GM18519 (cell line): Measurements from ENCODE around the gene ZNF587.
"Not testable (repeated sequence)": the region's sequence is repeated elsewhere in the genome, so short reads cannot be mapped to it uniquely, and the experiment has no call there.

Experiments
- ATAC-seq: cut with Tn5 transposase; IDR thresholded peaks from one replicate; pipeline ENCODE4 v1.9.1; 2021; ENCODE audit warnings: mild to moderate bottlenecking, moderate library complexity; ENCODE audit not compliant: unreplicated experiment, low FRiP score

ZNF587 gene

DNA sequence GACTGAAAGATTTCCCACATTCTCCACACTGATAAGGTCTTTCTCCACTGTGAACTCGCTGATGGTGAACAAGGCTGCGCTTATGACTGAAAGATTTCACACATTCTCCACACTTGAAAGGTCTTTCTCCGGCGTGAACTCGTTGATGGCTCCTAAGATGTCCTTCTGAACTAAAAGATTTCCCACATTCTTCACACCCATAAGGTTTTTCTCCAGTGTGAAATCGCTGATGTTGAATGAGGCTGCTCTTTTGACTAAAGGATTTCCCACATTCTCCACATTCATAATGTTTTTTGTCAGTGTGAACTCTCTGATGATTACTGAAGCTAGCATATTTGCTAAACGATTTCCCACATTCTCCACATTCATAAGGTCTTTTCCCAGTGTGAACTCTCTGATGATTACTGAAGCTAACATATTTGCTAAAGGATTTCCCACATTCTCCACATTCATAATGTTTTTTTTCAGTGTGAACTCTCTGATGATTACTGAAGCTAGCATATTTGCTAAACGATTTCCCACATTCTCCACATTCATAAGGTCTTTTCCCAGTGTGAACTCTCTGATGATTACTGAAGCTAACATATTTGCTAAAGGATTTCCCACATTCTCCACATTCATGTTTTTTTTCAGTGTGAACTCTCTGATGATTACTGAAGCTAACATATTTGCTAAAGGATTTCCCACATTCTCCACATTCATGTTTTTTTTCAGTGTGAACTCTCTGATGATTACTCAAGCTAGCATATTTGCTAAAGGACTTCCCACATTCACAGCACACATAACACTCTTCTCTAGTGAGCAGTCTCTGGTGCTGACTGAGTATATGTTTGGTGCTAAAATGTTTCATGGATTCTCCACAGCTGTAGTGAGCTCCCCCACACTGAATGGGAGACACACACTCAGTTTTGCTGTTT lies 24.5 kb downstream of the ZNF587 start:
- ATAC-seq = not testable (repeated sequence)

- ATAC-seq = no peak
These were observed 36.4 kb downstream of the ZNF587 start for GRCh38 chr19:57886046-57886445.

GRCh38 chr19:57887195-57887941 lies 37.7 kb downstream of the ZNF587 start:
- no peak for ATAC-seq

- no peak for ATAC-seq
These were observed 38.5 kb downstream of the ZNF587 start for GRCh38 chr19:57888107-57888559.

GRCh38 chr19:57888560-57889231 lies 39.0 kb downstream of the ZNF587 start, which contains the start of gene ZNF814:
Gene ZNF814, minus strand, starts transcription at chr19:57889037. Its CDS starts 235 bp downstream, at chr19:57888802.
- ATAC-seq = no peak

- not testable (repeated sequence) for ATAC-seq
These were observed 41.0 kb downstream of the ZNF587 start for GRCh38 chr19:57890706-57891105.

- no peak for ATAC-seq
These were observed 50.7 kb downstream of the ZNF587 start for GRCh38 chr19:57900311-57900710.

- no peak for ATAC-seq
These were observed 54.0 kb downstream of the ZNF587 start for GRCh38 chr19:57903618-57904184.

GRCh38 chr19:57905258-57905657 lies 55.6 kb downstream of the ZNF587 start:
- ATAC-seq = no peak

GRCh38 chr19:57907394-57907793 lies 57.7 kb downstream of the ZNF587 start:
- ATAC-seq = no peak

GRCh38 chr19:57914531-57914930 lies 64.9 kb downstream of the ZNF587 start:
- ATAC-seq = no peak
